HL-60 (cell line): Measurements from ENCODE around the gene DHX16.

Experiments
- POLR2AphosphoS5 ChIP-seq: IDR thresholded peaks from 2 replicates; pipeline ENCODE4 v1.6.1; 2012; ENCODE audit warnings: low read depth
- TF ChIP-seq, protein P1 (sequence below): IDR thresholded peaks from one replicate; pipeline ENCODE4 v1.5.1; 2011; ENCODE audit warnings: low read length, control low read depth, inconsistent platforms; ENCODE audit not compliant: insufficient read depth
- TF ChIP-seq, protein P2 (sequence below): IDR thresholded peaks from 2 replicates; pipeline ENCODE4 v1.6.1; 2012; ENCODE audit warnings: low read depth; ENCODE audit not compliant: insufficient replicate concordance

DNA sequence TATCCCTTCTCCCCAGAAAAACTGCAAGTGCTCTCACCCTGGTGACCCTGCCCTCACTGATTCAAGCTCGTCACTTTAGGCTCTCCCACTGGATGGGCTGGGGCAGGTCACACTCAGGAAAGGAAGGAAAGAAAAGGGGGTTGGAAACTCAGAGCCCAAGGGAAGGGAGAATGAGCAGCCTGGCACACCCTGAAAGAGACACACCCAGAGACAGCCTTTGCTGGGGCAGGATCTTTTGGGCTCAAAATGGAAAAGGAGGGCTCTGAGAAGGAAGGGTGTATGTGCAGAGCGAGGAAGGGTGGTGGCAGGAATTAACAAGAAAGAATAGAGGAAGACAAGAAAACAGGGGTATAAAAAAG, 11.2 kb upstream of the DHX16 start:
- TF ChIP-seq POLR2AphosphoS5, result no peak
- TF ChIP-seq, protein P1, sequence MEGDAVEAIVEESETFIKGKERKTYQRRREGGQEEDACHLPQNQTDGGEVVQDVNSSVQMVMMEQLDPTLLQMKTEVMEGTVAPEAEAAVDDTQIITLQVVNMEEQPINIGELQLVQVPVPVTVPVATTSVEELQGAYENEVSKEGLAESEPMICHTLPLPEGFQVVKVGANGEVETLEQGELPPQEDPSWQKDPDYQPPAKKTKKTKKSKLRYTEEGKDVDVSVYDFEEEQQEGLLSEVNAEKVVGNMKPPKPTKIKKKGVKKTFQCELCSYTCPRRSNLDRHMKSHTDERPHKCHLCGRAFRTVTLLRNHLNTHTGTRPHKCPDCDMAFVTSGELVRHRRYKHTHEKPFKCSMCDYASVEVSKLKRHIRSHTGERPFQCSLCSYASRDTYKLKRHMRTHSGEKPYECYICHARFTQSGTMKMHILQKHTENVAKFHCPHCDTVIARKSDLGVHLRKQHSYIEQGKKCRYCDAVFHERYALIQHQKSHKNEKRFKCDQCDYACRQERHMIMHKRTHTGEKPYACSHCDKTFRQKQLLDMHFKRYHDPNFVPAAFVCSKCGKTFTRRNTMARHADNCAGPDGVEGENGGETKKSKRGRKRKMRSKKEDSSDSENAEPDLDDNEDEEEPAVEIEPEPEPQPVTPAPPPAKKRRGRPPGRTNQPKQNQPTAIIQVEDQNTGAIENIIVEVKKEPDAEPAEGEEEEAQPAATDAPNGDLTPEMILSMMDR, result no peak
- TF ChIP-seq, protein P2, sequence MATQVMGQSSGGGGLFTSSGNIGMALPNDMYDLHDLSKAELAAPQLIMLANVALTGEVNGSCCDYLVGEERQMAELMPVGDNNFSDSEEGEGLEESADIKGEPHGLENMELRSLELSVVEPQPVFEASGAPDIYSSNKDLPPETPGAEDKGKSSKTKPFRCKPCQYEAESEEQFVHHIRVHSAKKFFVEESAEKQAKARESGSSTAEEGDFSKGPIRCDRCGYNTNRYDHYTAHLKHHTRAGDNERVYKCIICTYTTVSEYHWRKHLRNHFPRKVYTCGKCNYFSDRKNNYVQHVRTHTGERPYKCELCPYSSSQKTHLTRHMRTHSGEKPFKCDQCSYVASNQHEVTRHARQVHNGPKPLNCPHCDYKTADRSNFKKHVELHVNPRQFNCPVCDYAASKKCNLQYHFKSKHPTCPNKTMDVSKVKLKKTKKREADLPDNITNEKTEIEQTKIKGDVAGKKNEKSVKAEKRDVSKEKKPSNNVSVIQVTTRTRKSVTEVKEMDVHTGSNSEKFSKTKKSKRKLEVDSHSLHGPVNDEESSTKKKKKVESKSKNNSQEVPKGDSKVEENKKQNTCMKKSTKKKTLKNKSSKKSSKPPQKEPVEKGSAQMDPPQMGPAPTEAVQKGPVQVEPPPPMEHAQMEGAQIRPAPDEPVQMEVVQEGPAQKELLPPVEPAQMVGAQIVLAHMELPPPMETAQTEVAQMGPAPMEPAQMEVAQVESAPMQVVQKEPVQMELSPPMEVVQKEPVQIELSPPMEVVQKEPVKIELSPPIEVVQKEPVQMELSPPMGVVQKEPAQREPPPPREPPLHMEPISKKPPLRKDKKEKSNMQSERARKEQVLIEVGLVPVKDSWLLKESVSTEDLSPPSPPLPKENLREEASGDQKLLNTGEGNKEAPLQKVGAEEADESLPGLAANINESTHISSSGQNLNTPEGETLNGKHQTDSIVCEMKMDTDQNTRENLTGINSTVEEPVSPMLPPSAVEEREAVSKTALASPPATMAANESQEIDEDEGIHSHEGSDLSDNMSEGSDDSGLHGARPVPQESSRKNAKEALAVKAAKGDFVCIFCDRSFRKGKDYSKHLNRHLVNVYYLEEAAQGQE, result no peak
